SK-N-SH treated with all-trans-retinoic acid at 6 μM for 48 hours (cell line): ENCODE data around the gene RPN1.

Experiments used
- ATAC-seq: fragments of 200-7000 bp; cut with Tn5 transposase; 3 replicates; pipeline ENCODE4 v1.9.1; 2020; ENCODE audit warnings: mild to moderate bottlenecking, moderate library complexity
- ARNTL ChIP-seq: fragments of 450-650 bp; formaldehyde crosslinking; IDR thresholded peaks from 2 replicates; pipeline ENCODE4 v1.5.0; 2020; ENCODE audit warnings: low read depth, mild to moderate bottlenecking, moderate library complexity, borderline replicate concordance
- BACH2 ChIP-seq: fragments of 250-450 bp; sonication (Bioruptor Pico); IDR thresholded peaks from 2 replicates; pipeline ENCODE4 v1.9.0; 2021; ENCODE audit warnings: mild to moderate bottlenecking, borderline replicate concordance
- CREB5 ChIP-seq: fragments of 250-450 bp; sonication (Bioruptor Pico); IDR thresholded peaks from 2 replicates; pipeline ENCODE4 v1.5.1; 2020; ENCODE audit warnings: low read depth, mild to moderate bottlenecking, moderate library complexity
- CSDC2 ChIP-seq: fragments of 250-450 bp; sonication (Bioruptor Pico); IDR thresholded peaks from 2 replicates; pipeline ENCODE4 v1.5.0; 2020; ENCODE audit warnings: mild to moderate bottlenecking, moderate library complexity
- CSRNP3 ChIP-seq: fragments of 250-450 bp; sonication (Bioruptor Pico); IDR thresholded peaks from 2 replicates; pipeline ENCODE4 v1.5.1; 2021; ENCODE audit warnings: mild to moderate bottlenecking, moderate library complexity
- ESRRG ChIP-seq: fragments of 250-450 bp; sonication (Bioruptor Pico); IDR thresholded peaks from 2 replicates; pipeline ENCODE4 v1.6.1; 2021; ENCODE audit warnings: mild to moderate bottlenecking
- GLIS3 ChIP-seq: fragments of 250-450 bp; sonication (Bioruptor Pico); IDR thresholded peaks from 2 replicates; pipeline ENCODE4 v1.5.0; 2020; ENCODE audit warnings: mild to moderate bottlenecking, moderate library complexity
- ISL1 ChIP-seq: fragments of 250-450 bp; sonication (Bioruptor Pico); IDR thresholded peaks from 2 replicates; pipeline ENCODE4 v2.1.2; 2022; ENCODE audit warnings: mild to moderate bottlenecking, moderate library complexity
- OSR1 ChIP-seq: fragments of 250-450 bp; sonication (Bioruptor Pico); IDR thresholded peaks from 2 replicates; pipeline ENCODE4 v1.8.0; 2022; ENCODE audit warnings: moderate library complexity, mild to moderate bottlenecking, inconsistent platforms
- PATZ1 ChIP-seq: fragments of 250-450 bp; sonication (Bioruptor Pico); IDR thresholded peaks from 2 replicates; pipeline ENCODE4 v1.8.0; 2020; ENCODE audit warnings: mild to moderate bottlenecking, moderate library complexity, borderline replicate concordance
- POU6F1 ChIP-seq: fragments of 250-450 bp; sonication (Bioruptor Pico); IDR thresholded peaks from 2 replicates; pipeline ENCODE4 v1.8.0; 2021; ENCODE audit warnings: low read depth, mild to moderate bottlenecking, moderate library complexity, borderline replicate concordance
- PPARA ChIP-seq: fragments of 250-450 bp; sonication (Bioruptor Pico); IDR thresholded peaks from 2 replicates; pipeline ENCODE4 v1.5.0; 2020; ENCODE audit warnings: mild to moderate bottlenecking, borderline replicate concordance
- RARB ChIP-seq: fragments of 250-450 bp; sonication (Bioruptor Pico); IDR thresholded peaks from 2 replicates; pipeline ENCODE4 v1.8.0; 2021; ENCODE audit warnings: mild to moderate bottlenecking, moderate library complexity
- SNAI2 ChIP-seq: fragments of 250-450 bp; sonication (Bioruptor Pico); IDR thresholded peaks from 2 replicates; pipeline ENCODE4 v1.5.0; 2020; ENCODE audit warnings: mild to moderate bottlenecking, moderate library complexity
- TCF4 ChIP-seq: fragments of 250-450 bp; sonication (Bioruptor Pico); IDR thresholded peaks from 2 replicates; pipeline ENCODE4 v1.8.0; 2021; ENCODE audit warnings: mild to moderate bottlenecking, moderate library complexity, borderline replicate concordance
- TOX ChIP-seq: fragments of 250-450 bp; sonication (Bioruptor Pico); IDR thresholded peaks from 2 replicates; pipeline ENCODE4 v1.8.0; 2021; ENCODE audit warnings: mild to moderate bottlenecking, moderate library complexity, borderline replicate concordance
- ZC3H10 ChIP-seq: fragments of 250-450 bp; sonication (Bioruptor Pico); IDR thresholded peaks from 2 replicates; pipeline ENCODE4 v1.5.1; 2021; ENCODE audit warnings: mild to moderate bottlenecking, moderate library complexity
- ZFP3 ChIP-seq: fragments of 250-450 bp; sonication (Bioruptor Pico); IDR thresholded peaks from 2 replicates; pipeline ENCODE4 v1.5.0; 2020; ENCODE audit warnings: mild to moderate bottlenecking, moderate library complexity
- ZFP30 ChIP-seq: fragments of 450-650 bp; formaldehyde crosslinking; IDR thresholded peaks from 2 replicates; pipeline ENCODE4 v1.5.0; 2022; ENCODE audit warnings: mild to moderate bottlenecking, moderate library complexity
- ZNF565 ChIP-seq: fragments of 450-650 bp; formaldehyde crosslinking; conservative IDR thresholded peaks from 2 replicates; pipeline ENCODE4 v1.5.0; 2020; ENCODE audit warnings: low read depth, mild to moderate bottlenecking, moderate library complexity
- ZNF70 ChIP-seq: fragments of 450-650 bp; formaldehyde crosslinking; IDR thresholded peaks from 2 replicates; pipeline ENCODE4 v1.5.0; 2020; ENCODE audit warnings: mild to moderate bottlenecking, moderate library complexity
- ZNF8 ChIP-seq: fragments of 450-650 bp; formaldehyde crosslinking; IDR thresholded peaks from 2 replicates; pipeline ENCODE4 v1.5.0; 2020; ENCODE audit warnings: mild to moderate bottlenecking, moderate library complexity

The RPN1 gene

GRCh38 chr3:128648402-128648801, 2.2 kb downstream of the RPN1 start:
- no peak for TF ChIP-seq ESRRG (CRISPR knock-in tag)
- TF ChIP-seq ARNTL (CRISPR knock-in tag): no peak
- TF ChIP-seq OSR1 (CRISPR knock-in tag): no peak
- TF ChIP-seq SNAI2 (CRISPR knock-in tag): no peak
- no peak for TF ChIP-seq PATZ1 (CRISPR knock-in tag)
- ATAC-seq: no peak

- TF ChIP-seq BACH2 (no peak), OSR1 (CRISPR knock-in tag) (no peak), TCF4 (CRISPR knock-in tag) (no peak), CREB5 (no peak), ZC3H10 (CRISPR knock-in tag) (no peak), PPARA (CRISPR knock-in tag) (no peak), PATZ1 (CRISPR knock-in tag) (no peak), POU6F1 (no peak), CSRNP3 (no peak), ISL1 (no peak), GLIS3 (CRISPR knock-in tag) (no peak), RARB (CRISPR knock-in tag) (no peak), ZNF565 (no peak)
These were observed 3.3 kb downstream of the RPN1 start for GRCh38 chr3:128647307-128647706.

GRCh38 chr3:128634075-128634611, 16.5 kb downstream of the RPN1 start:
- TF ChIP-seq TOX (CRISPR knock-in tag) (no peak), CREB5 (no peak), ESRRG (CRISPR knock-in tag) (no peak), BACH2 (no peak), ARNTL (CRISPR knock-in tag) (no peak), RARB (CRISPR knock-in tag) (no peak), SNAI2 (CRISPR knock-in tag) (no peak), ZFP30 (CRISPR knock-in tag) (no peak), POU6F1 (no peak), OSR1 (CRISPR knock-in tag) (no peak), PPARA (CRISPR knock-in tag) (no peak), ZNF70 (no peak), GLIS3 (CRISPR knock-in tag) (no peak), CSDC2 (no peak), ZFP3 (CRISPR knock-in tag) (no peak), ZNF8 (CRISPR knock-in tag) (no peak), ZNF565 (no peak), PATZ1 (CRISPR knock-in tag) (no peak), ISL1 (no peak)
- ATAC-seq: no peak

More at GRCh38 chr3:128647307-128647706, 3.3 kb downstream of the RPN1 start:
- ATAC-seq: no peak
